CD8-positive, alpha-beta memory T cell (primary cell): Measurements from ENCODE around the gene HNF4A. TPM values are rescaled to one million over a fixed set of nuclear protein-coding genes. Genes with fewer than 3 reads are reported as not detected.
A peak's percentile ranks its signal among the peaks of the same experiment; 100 is the strongest.

ENCODE experiments used
- CTCF ChIA-PET: fragments of 350-600 bp; sonication (Branson Sonifier 250); formaldehyde crosslinking; loops from one replicate; lab custom pipeline; 2021; ENCODE audit warnings: antibody characterized with exemption; lab: Charles Lee
- POLR2A ChIA-PET: fragments of 350-600 bp; sonication (Branson Sonifier 250); formaldehyde crosslinking; loops from one replicate; lab custom pipeline; 2021; ENCODE audit warnings: antibody characterized with exemption; lab: Charles Lee
- DNase-seq, 5 donors: peaks; one replicate each; pipeline versions ENCODE4 v3.0.0 to v3.0.0-alpha.2; 2020 to 2022; ENCODE audit warnings: mixed read lengths in 1 of 5
- H3K27ac ChIP-seq: one replicate; pipeline ENCODE4 v1.7.0; 2013; ENCODE audit warnings: low read depth, mild to moderate bottlenecking, low read length, moderate library complexity
- H3K27me3 ChIP-seq: 2 replicates; pipeline ENCODE4 v1.7.0; 2013; ENCODE audit warnings: low read length, mild to moderate bottlenecking; ENCODE audit not compliant: insufficient read depth, poor library complexity, severe bottlenecking
- H3K36me3 ChIP-seq: 2 replicates; pipeline ENCODE4 v1.7.0; 2013; ENCODE audit warnings: mild to moderate bottlenecking, low read length, moderate library complexity; ENCODE audit not compliant: insufficient read depth
- H3K4me1 ChIP-seq: 2 replicates; pipeline ENCODE4 v1.7.0; 2013; ENCODE audit warnings: mild to moderate bottlenecking, low read length, moderate library complexity; ENCODE audit not compliant: insufficient read depth
- H3K4me3 ChIP-seq: 2 replicates; pipeline ENCODE4 v1.7.0; 2013; ENCODE audit warnings: mild to moderate bottlenecking, low read length
- H3K9me3 ChIP-seq: 2 replicates; pipeline ENCODE4 v1.7.0; 2013; ENCODE audit warnings: mild to moderate bottlenecking, low read length
- H3K27ac Mint-ChIP-seq, 8 donors: one replicate each; pipeline ENCODE4 v1.8.0; 2020 to 2021; ENCODE audit warnings: mixed read lengths in 8 of 8, mild to moderate bottlenecking in 6 of 8, inconsistent platforms in 3 of 8, moderate library complexity in 3 of 8
- H3K27me3 Mint-ChIP-seq, 2 donors: one replicate each; pipeline ENCODE4 v1.8.0; 2020 to 2021; ENCODE audit warnings: mixed read lengths in 2 of 2, mild to moderate bottlenecking in 1 of 2, moderate library complexity in 1 of 2
- H3K36me3 Mint-ChIP-seq, 3 donors: one replicate each; pipeline ENCODE4 v1.8.0; 2020 to 2021; ENCODE audit warnings: mixed read lengths in 3 of 3, inconsistent platforms in 1 of 3, mild to moderate bottlenecking in 1 of 3
- H3K4me1 Mint-ChIP-seq, 3 donors: one replicate each; pipeline ENCODE4 v1.8.0; 2020 to 2021; ENCODE audit warnings: mixed read lengths in 3 of 3, inconsistent platforms in 1 of 3, mild to moderate bottlenecking in 1 of 3
- H3K4me3 Mint-ChIP-seq, 7 donors: one replicate each; pipeline ENCODE4 v1.8.0; 2020 to 2021; ENCODE audit warnings: mixed read lengths in 7 of 7, mild to moderate bottlenecking in 6 of 7, moderate library complexity in 4 of 7, inconsistent platforms in 2 of 7
- H3K9me3 Mint-ChIP-seq, 5 donors: one replicate each; pipeline ENCODE4 v1.8.0; 2020 to 2022; ENCODE audit warnings: mixed read lengths in 5 of 5, mild to moderate bottlenecking in 3 of 5, moderate library complexity in 2 of 5, inconsistent platforms in 1 of 5
- polyA plus RNA-seq: library from polyadenylated mRNA; unstranded; fragments of 300-500 nt; fragmentation: Illumina TruSeq; gene quantifications from one replicate; pipeline ENCODE4 v1.2.3, GENCODE V29; 2021
- total RNA-seq, 2 experiments: library from RNA; stranded (reverse); gene quantifications; one replicate each; pipeline ENCODE4 v1.2.3, GENCODE V29; 2021

HNF4A gene
- total and polyA plus RNA-seq, 3 experiments from 2014 or later: not detected

- Histone ChIP-seq H3K4me3 (no peak overlapping the region), H3K9me3 (no peaks in the 10 kb centered on the region), H3K27ac (no peak overlapping the region), H3K27me3 (no peaks in the 10 kb centered on the region), H3K4me1 (no peaks in the 10 kb centered on the region), H3K36me3 (no peaks in the 10 kb centered on the region)
- Mint-ChIP-seq H3K27ac (no peak overlapping the region), H3K4me3 (no peak overlapping the region), H3K4me1 (no peaks in the 10 kb centered on the region), H3K9me3 (no peaks in the 10 kb centered on the region), H3K36me3 (no peaks in the 10 kb centered on the region), H3K27me3 (peaks cover 1% of the 10 kb centered on the region in 2 donors)
- DNase-seq: peak in 1 of 5 donors; percentile 20
- POLR2A ChIA-PET: no interaction called here
- CTCF ChIA-PET: no interaction called here
These were observed 105.3 kb downstream of the HNF4A start for GRCh38 chr20:44460795-44461141.

- Histone ChIP-seq H3K27me3 (no peaks in the 10 kb centered on the region), H3K9me3 (no peaks in the 10 kb centered on the region), H3K4me1 (no peaks in the 10 kb centered on the region), H3K4me3 (no peak overlapping the region), H3K27ac (no peak overlapping the region), H3K36me3 (no peaks in the 10 kb centered on the region)
- Mint-ChIP-seq H3K36me3 (no peaks in the 10 kb centered on the region), H3K9me3 (no peaks in the 10 kb centered on the region), H3K27me3 (peaks cover 0 to under 1% of the 10 kb centered on the region in 2 donors), H3K4me3 (no peak overlapping the region), H3K27ac (no peak overlapping the region), H3K4me1 (no peaks in the 10 kb centered on the region)
- POLR2A ChIA-PET: no interaction called here
- no peak for DNase-seq
- CTCF ChIA-PET: interaction anchor here (1.3 kb wide), 1 partner anchor 10 kb away, joined by 3 read pairs; no protein-coding TSS in a partner anchor
These were observed 105.8 kb downstream of the HNF4A start for GRCh38 chr20:44461142-44461802.

GRCh38 chr20:44461803-44462174 is 106.3 kb downstream of the HNF4A start:
- Mint-ChIP-seq H3K27me3 (peaks cover 0 to 5% of the 10 kb centered on the region in 2 donors), H3K4me1 (no peaks in the 10 kb centered on the region), H3K36me3 (no peaks in the 10 kb centered on the region), H3K4me3 (no peak overlapping the region), H3K27ac (no peak overlapping the region), H3K9me3 (no peaks in the 10 kb centered on the region)
- H3K27ac ChIP-seq: no peak overlapping the region
- no peak overlapping the region for H3K4me3 ChIP-seq
- no peaks in the 10 kb centered on the region for H3K9me3 ChIP-seq
- ChIA-PET POLR2A (no interaction called here), CTCF (interaction anchor here (1.3 kb wide), 1 partner anchor 9 kb away, joined by 3 read pairs; no protein-coding TSS in a partner anchor)
- H3K4me1 ChIP-seq: no peaks in the 10 kb centered on the region
- no peaks in the 10 kb centered on the region for H3K36me3 ChIP-seq
- H3K27me3 ChIP-seq: no peaks in the 10 kb centered on the region
- no peak for DNase-seq

GRCh38 chr20:44463466-44463865 is 108.0 kb downstream of the HNF4A start:
- Histone ChIP-seq H3K4me3 (no peak overlapping the region), H3K36me3 (no peaks in the 10 kb centered on the region), H3K27ac (no peak overlapping the region), H3K9me3 (no peaks in the 10 kb centered on the region), H3K4me1 (no peaks in the 10 kb centered on the region), H3K27me3 (peaks cover 6% of the 10 kb centered on the region)
- CTCF ChIA-PET: interaction anchor here (0.8 kb wide), 1 partner anchor 248 kb away, joined by 3 read pairs; no protein-coding TSS in a partner anchor
- Mint-ChIP-seq H3K27me3 (peaks cover 0 to 9% of the 10 kb centered on the region in 2 donors), H3K4me3 (no peak overlapping the region), H3K36me3 (no peaks in the 10 kb centered on the region), H3K9me3 (no peaks in the 10 kb centered on the region), H3K27ac (peak overlapping the region in 1 of 8 donors; percentile 9), H3K4me1 (no peaks in the 10 kb centered on the region)
- POLR2A ChIA-PET: no interaction called here
- no peak for DNase-seq

GRCh38 chr20:44464514-44464913 is 109.0 kb downstream of the HNF4A start:
- Histone ChIP-seq H3K27me3 (peaks cover 6% of the 10 kb centered on the region), H3K9me3 (no peaks in the 10 kb centered on the region), H3K27ac (no peak overlapping the region), H3K4me3 (no peak overlapping the region), H3K36me3 (no peaks in the 10 kb centered on the region), H3K4me1 (no peaks in the 10 kb centered on the region)
- H3K27me3 Mint-ChIP-seq: peaks cover 0 to 9% of the 10 kb centered on the region in 2 donors
- POLR2A ChIA-PET: no interaction called here
- H3K4me1 Mint-ChIP-seq: no peaks in the 10 kb centered on the region
- DNase-seq: no peak
- CTCF ChIA-PET: no interaction called here
- H3K4me3 Mint-ChIP-seq: no peak overlapping the region
- no peaks in the 10 kb centered on the region for H3K9me3 Mint-ChIP-seq
- no peaks in the 10 kb centered on the region for H3K36me3 Mint-ChIP-seq
- no peak overlapping the region for H3K27ac Mint-ChIP-seq

GRCh38 chr20:44465001-44465560 is 109.6 kb downstream of the HNF4A start:
- Histone ChIP-seq H3K4me1 (no peaks in the 10 kb centered on the region), H3K27me3 (peaks cover 6% of the 10 kb centered on the region), H3K27ac (no peak overlapping the region), H3K9me3 (no peaks in the 10 kb centered on the region), H3K36me3 (no peaks in the 10 kb centered on the region), H3K4me3 (no peak overlapping the region)
- POLR2A ChIA-PET: no interaction called here
- CTCF ChIA-PET: no interaction called here
- Mint-ChIP-seq H3K27me3 (peaks cover 0 to 9% of the 10 kb centered on the region in 2 donors), H3K4me3 (no peak overlapping the region), H3K4me1 (no peaks in the 10 kb centered on the region), H3K9me3 (no peaks in the 10 kb centered on the region), H3K27ac (no peak overlapping the region), H3K36me3 (no peaks in the 10 kb centered on the region)
- no peak for DNase-seq

GRCh38 chr20:44467289-44467883 is 111.9 kb downstream of the HNF4A start:
- no peaks in the 10 kb centered on the region for H3K9me3 ChIP-seq
- DNase-seq: no peak
- Mint-ChIP-seq H3K9me3 (no peaks in the 10 kb centered on the region), H3K4me1 (no peaks in the 10 kb centered on the region), H3K4me3 (no peak overlapping the region), H3K27ac (no peak overlapping the region), H3K36me3 (no peaks in the 10 kb centered on the region), H3K27me3 (peaks cover 0 to 9% of the 10 kb centered on the region in 2 donors)
- CTCF ChIA-PET: no interaction called here
- H3K4me3 ChIP-seq: no peak overlapping the region
- peaks cover 6% of the 10 kb centered on the region for H3K27me3 ChIP-seq
- H3K36me3 ChIP-seq: no peaks in the 10 kb centered on the region
- POLR2A ChIA-PET: no interaction called here
- H3K27ac ChIP-seq: no peak overlapping the region
- H3K4me1 ChIP-seq: no peaks in the 10 kb centered on the region

- H3K4me3 ChIP-seq: no peak overlapping the region
- H3K27me3 Mint-ChIP-seq: peaks cover 0 to 9% of the 10 kb centered on the region in 2 donors
- no peaks in the 10 kb centered on the region for H3K4me1 Mint-ChIP-seq
- no peaks in the 10 kb centered on the region for H3K36me3 Mint-ChIP-seq
- ChIA-PET CTCF (no interaction called here), POLR2A (no interaction called here)
- no peaks in the 10 kb centered on the region for H3K9me3 ChIP-seq
- H3K27ac Mint-ChIP-seq: no peak overlapping the region
- H3K4me3 Mint-ChIP-seq: no peak overlapping the region
- peaks cover 6% of the 10 kb centered on the region for H3K27me3 ChIP-seq
- no peaks in the 10 kb centered on the region for H3K4me1 ChIP-seq
- no peaks in the 10 kb centered on the region for H3K36me3 ChIP-seq
- DNase-seq: no peak
- no peak overlapping the region for H3K27ac ChIP-seq
- no peaks in the 10 kb centered on the region for H3K9me3 Mint-ChIP-seq
These were observed 112.7 kb downstream of the HNF4A start for GRCh38 chr20:44468044-44468782.
